Spleen (tissue), 11 donors: ENCODE results near the gene GNL2. TPM values are rescaled to one million over a fixed set of nuclear protein-coding genes. Genes with fewer than 3 reads are reported as not detected.

ENCODE experiments used
- DNase-seq: peaks from one replicate; pipeline ENCODE4 v3.0.0-alpha.2; 2020
- H3K27ac ChIP-seq, 8 donors: fragments of 200-600 bp; sonication (generic) in 7 of 8; 1 replicate in 4 of 8; 2 replicates in 4 of 8; pipeline versions ENCODE4 v1.5.0 to v1.8.0; 2016 to 2021; ENCODE audit warnings: inconsistent platforms in 4 of 8, mild to moderate bottlenecking in 4 of 8, moderate library complexity in 1 of 8
- H3K27me3 ChIP-seq, 7 donors: fragments of 200-600 bp; sonication (generic) in 6 of 7; replicated peaks in 1 of 7; 1 replicate in 4 of 7; 2 replicates in 3 of 7; pipeline versions ENCODE4 v1.5.0 to v1.8.0; 2016 to 2021; ENCODE audit warnings: inconsistent platforms in 3 of 7, mild to moderate bottlenecking in 1 of 7
- H3K36me3 ChIP-seq, 6 donors: fragments of 200-600 bp; sonication (generic) in 5 of 6; 1 replicate in 4 of 6; 2 replicates in 2 of 6; pipeline versions ENCODE4 v1.5.0 to v1.8.0; 2016 to 2021; ENCODE audit warnings: inconsistent platforms in 2 of 6
- H3K4me1 ChIP-seq, 6 donors: fragments of 200-600 bp; sonication (generic) in 5 of 6; 1 replicate in 3 of 6; 2 replicates in 3 of 6; pipeline versions ENCODE4 v1.5.0 to v1.8.0; 2016 to 2021; ENCODE audit warnings: inconsistent platforms in 3 of 6
- H3K4me3 ChIP-seq, 8 donors: fragments of 200-600 bp; sonication (generic) in 7 of 8; 1 replicate in 4 of 8; 2 replicates in 4 of 8; pipeline versions ENCODE4 v1.5.0 to v1.8.0; 2016 to 2021; ENCODE audit warnings: inconsistent platforms in 4 of 8, mild to moderate bottlenecking in 4 of 8, moderate library complexity in 2 of 8
- H3K9me3 ChIP-seq, 8 donors: fragments of 200-600 bp; sonication (generic) in 7 of 8; 1 replicate in 4 of 8; 2 replicates in 4 of 8; pipeline versions ENCODE4 v1.5.0 to v1.8.0; 2016 to 2021; ENCODE audit warnings: inconsistent platforms in 4 of 8
- CTCF ChIP-seq, 11 experiments: fragments of 200-600 bp in 7 of 11; fragments of 450-650 bp in 4 of 11; sonication (generic) in 4 of 11; IDR thresholded peaks in 8 of 11; conservative IDR thresholded peaks in 3 of 11; 1 replicate in 7 of 11; 2 replicates in 4 of 11; pipeline versions ENCODE4 v1.4.0 to v1.8.0; 2016 to 2021; ENCODE audit warnings: antibody characterized with exemption in 11 of 11, inconsistent platforms in 4 of 11, mild to moderate bottlenecking in 1 of 11
- POLR2A ChIP-seq, 3 donors: fragments of 450-650 bp; IDR thresholded peaks; one replicate each; pipeline ENCODE4 v1.5.1; 2017; ENCODE audit warnings: antibody characterized with exemption in 3 of 3, mild to moderate bottlenecking in 1 of 3
- POLR2AphosphoS5 ChIP-seq, 3 donors: sonication (generic); formaldehyde crosslinking; IDR thresholded peaks; one replicate each; pipeline ENCODE4 v1.5.1; 2017; ENCODE audit warnings: antibody characterized with exemption in 3 of 3
- WGBS, 5 donors: extraction: QIAGEN DNeasy Blood & Tissue Kit in 3 of 5; methylation state at CpG; one replicate each; pipeline versions ENCODE4 v1.1.5 to v1.1.7; 2013 to 2018; 5-methylcytosine and 5-hydroxymethylcytosine counted together
- intact Hi-C: fragments of 100-400 bp; cut with DNase I; formaldehyde crosslinking; loops from one replicate; pipeline ENCODE4 v1.15.0; 2023; ENCODE audit warnings: low total_unique reads
- polyA plus RNA-seq, 3 donors: library from polyadenylated mRNA; stranded (reverse); fragments of 200-250 nt; gene quantifications; one replicate each; pipeline ENCODE4 v1.2.1, GENCODE V29; 2013
- total RNA-seq, 7 donors: library from RNA; depleted of rRNA in 3 of 7; stranded (reverse); fragments of >200 nt in 3 of 7; fragmentation: NEBNext Ultra II Directional in 4 of 7; extraction: Animal tissue kit (Norgen Biotek cat#: 25700) in 4 of 7; gene quantifications; one replicate each; pipeline versions ENCODE4 v1.1.0 to v1.2.1, GENCODE V29; 2016 to 2021
- donor health status: healthy with polysubstance abuse.
- donor health status: DM: no; HTN: no; CAD: no; lungs with moderate emphysema.
- donor health status: DM: no; HTN: no; CAD: no.
- donor health status: Bipolar disorder and iron deficiency.
- donor health status: healthy.
- donor health status: DM: no; HTN: no; CAD: no.
- donor health status: DM: yes; HTN: yes; CAD: no.

GNL2 gene
- total and polyA plus RNA-seq, 10 donors = 28.9 to 58.0 (median 35.6) TPM

DNA sequence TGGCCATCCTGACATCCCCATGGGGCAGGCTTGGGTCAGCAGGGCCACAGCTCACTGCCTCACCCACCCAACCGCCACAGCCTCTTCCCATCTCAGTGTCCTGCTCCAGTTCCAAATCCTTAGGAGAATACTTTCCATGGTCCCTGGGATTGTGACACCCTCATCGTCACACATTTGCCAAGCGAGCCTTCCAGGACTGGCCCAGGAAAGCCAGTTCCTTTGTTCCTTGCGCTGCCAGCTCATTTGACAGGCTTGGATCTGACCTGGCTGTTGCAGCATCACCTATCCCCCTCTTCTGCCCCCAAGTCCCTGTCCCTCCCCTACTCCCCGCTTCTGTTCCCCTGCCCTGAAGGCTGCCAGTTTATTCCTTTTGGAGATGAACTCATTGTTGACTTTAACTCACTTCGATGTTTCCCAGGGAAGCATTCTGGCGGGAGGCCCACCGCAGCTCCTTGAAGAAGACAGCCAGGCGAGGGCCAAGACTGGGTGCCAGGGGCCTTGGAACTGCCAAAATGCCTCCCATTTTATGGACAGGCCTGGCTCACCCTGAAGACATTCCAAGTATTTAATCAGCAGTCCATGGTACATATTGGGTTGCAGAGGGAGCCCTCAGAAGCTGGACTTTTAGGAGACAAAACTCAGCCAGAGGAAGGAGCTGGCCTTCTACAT lies 10.2 kb upstream of the GNL2 start:
- Histone ChIP-seq H3K4me1 (peaks cover 0 to 17% (median 3%) of the 10 kb centered on the region in 6 donors), H3K27me3 (peaks cover 0 to 5% (median 0%) of the 10 kb centered on the region in 7 donors), H3K27ac (peak overlapping the region in 4 of 8 donors; percentile 30 to 70 (median 36)), H3K9me3 (no peaks in the 10 kb centered on the region), H3K36me3 (no peaks in the 10 kb centered on the region), H3K4me3 (peak overlapping the region in 1 of 8 donors; percentile 38)
- intact Hi-C loops = loop anchor here (2.0 kb wide), 1 partner anchor 77 kb away; no protein-coding TSS in a partner anchor
- TF ChIP-seq POLR2AphosphoS5 (IDR thresholded peaks at IDR 0.05) = no peak
- TF ChIP-seq POLR2A (IDR thresholded peaks at IDR 0.05) = no peak
- TF ChIP-seq CTCF (IDR thresholded peaks at IDR 0.05 in 8 of 11, conservative IDR thresholded peaks at IDR 0.05 in 3 of 11) = no peak
- WGBS, 5 donors = 87 to 92% (median 88%) methylated on average over 9 of the region's 9 CpGs
- DNase-seq = no peak

DNA sequence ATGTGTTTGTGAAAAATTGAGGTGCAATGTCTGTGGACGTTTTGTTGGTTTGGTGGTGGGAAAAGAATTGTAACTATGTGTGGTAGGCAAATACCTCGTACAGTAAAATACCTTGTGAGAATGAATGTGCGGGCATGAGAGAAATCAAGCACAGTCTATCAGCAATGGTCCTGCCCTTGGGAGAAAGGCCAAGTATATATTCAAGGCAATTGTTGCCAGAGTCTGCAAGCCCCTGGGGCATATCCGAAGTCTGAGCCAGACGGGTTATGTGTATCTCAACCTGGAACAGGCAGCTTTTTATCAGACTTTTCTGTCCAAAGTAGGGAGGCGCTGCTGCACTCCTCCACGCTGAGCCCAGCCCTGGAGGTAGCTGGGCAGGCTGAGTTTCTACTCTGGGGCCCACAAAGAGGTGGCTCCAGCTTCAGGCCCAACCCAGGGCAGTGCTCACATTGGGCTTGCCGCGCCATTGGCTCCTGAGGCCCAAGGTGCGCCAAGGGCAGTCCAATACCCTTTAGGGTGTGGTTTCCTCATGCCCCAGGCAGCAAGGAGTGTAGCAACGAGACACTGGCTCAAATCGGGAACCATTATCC lies 9.4 kb upstream of the GNL2 start:
- no peak overlapping the region for H3K27ac ChIP-seq
- no peak overlapping the region for H3K4me3 ChIP-seq
- DNase-seq = no peak
- H3K27me3 ChIP-seq = peaks cover 0 to 5% (median 0%) of the 10 kb centered on the region in 7 donors
- WGBS, 5 donors = 75 to 88% (median 82%) methylated on average over 10 to 12 of the region's 12 CpGs
- no peaks in the 10 kb centered on the region for H3K9me3 ChIP-seq
- TF ChIP-seq POLR2AphosphoS5 (IDR thresholded peaks at IDR 0.05) (no peak), CTCF (IDR thresholded peaks at IDR 0.05 in 8 of 11, conservative IDR thresholded peaks at IDR 0.05 in 3 of 11) (no peak), POLR2A (IDR thresholded peaks at IDR 0.05) (no peak)
- H3K4me1 ChIP-seq = peaks cover 0 to 17% (median 3%) of the 10 kb centered on the region in 6 donors
- intact Hi-C loops = loop anchor here (2.0 kb wide), 1 partner anchor 78 kb away; no protein-coding TSS in a partner anchor
- no peaks in the 10 kb centered on the region for H3K36me3 ChIP-seq

GRCh38 chr1:37602750-37603694 lies 7.3 kb upstream of the GNL2 start:
- Histone ChIP-seq H3K36me3 (no peaks in the 10 kb centered on the region), H3K27ac (no peak overlapping the region), H3K27me3 (peaks cover 0 to 5% (median 0%) of the 10 kb centered on the region in 7 donors), H3K4me3 (peak overlapping the region in 1 of 8 donors; percentile 13), H3K4me1 (peaks cover 0 to 17% (median 3%) of the 10 kb centered on the region in 6 donors), H3K9me3 (no peaks in the 10 kb centered on the region)
- 36 to 43% (median 39%) methylated on average over 8 of the region's 8 CpGs for WGBS, 5 donors
- TF ChIP-seq CTCF (IDR thresholded peaks at IDR 0.05 in 8 of 11, conservative IDR thresholded peaks at IDR 0.05 in 3 of 11) = peak; percentile 28 to 77 (median 53)
- no peak for TF ChIP-seq POLR2A (IDR thresholded peaks at IDR 0.05)
- no peak for DNase-seq
- intact Hi-C loops = no loop called here
